COLO668 (cell line): Measurements from ENCODE around the gene NRAP.
"Not testable (repeated sequence)": the region's sequence is repeated elsewhere in the genome, so short reads cannot be mapped to it uniquely, and the experiment has no call there.

ENCODE experiments used
- DNase-seq: peaks from one replicate; lab custom pipeline; 2025; ENCODE audit not compliant: unreplicated experiment; lab: John Stamatoyannopoulos, UW

Gene NRAP

GRCh38 chr10:113683300-113683699 is 19.5 kb upstream of the NRAP start:
- no peak for DNase-seq

DNA sequence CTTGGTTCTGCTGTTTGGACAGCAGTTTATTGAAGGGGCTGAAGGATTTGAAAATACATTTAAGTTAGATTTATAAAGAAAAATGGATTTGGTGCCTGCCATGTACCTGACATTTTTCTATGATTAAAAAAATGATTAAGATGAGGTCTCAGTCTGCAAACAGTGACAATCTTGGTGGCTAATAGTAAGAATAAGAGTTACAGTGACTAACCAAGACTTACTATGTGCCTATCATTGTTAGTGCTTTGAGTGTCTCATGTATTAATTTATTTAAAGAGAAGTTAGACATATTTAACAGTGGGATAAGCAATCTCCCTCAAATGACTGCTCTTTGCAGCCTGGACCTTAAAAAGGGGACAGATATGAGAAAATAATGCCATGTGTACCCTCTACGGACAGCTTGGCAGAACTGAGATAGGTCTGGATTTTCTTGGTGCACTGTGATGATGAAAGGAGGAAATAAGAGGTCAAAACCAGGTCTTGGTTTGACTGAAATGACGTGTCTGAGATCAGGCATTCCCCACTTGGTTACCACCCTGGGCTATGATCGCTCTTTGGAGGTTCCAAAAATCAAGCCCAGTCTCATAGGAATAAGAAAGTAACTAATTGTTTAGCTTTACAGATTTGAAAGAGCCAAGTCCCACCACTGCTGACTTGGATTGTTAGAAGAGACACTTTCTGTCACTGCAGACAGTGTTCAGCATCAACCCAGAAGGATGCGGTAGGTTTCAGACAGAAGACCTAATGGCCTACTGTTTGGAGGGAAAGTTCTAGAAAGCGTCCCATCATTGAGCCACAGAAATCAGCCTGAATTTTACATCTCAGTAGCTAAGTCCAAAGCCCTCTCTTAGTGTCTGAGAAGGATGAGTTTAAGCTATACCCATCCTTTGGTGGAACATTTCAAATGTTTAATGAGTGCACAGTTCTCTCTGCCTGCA is 18.0 kb upstream of the NRAP start:
- no peak for DNase-seq

DNA sequence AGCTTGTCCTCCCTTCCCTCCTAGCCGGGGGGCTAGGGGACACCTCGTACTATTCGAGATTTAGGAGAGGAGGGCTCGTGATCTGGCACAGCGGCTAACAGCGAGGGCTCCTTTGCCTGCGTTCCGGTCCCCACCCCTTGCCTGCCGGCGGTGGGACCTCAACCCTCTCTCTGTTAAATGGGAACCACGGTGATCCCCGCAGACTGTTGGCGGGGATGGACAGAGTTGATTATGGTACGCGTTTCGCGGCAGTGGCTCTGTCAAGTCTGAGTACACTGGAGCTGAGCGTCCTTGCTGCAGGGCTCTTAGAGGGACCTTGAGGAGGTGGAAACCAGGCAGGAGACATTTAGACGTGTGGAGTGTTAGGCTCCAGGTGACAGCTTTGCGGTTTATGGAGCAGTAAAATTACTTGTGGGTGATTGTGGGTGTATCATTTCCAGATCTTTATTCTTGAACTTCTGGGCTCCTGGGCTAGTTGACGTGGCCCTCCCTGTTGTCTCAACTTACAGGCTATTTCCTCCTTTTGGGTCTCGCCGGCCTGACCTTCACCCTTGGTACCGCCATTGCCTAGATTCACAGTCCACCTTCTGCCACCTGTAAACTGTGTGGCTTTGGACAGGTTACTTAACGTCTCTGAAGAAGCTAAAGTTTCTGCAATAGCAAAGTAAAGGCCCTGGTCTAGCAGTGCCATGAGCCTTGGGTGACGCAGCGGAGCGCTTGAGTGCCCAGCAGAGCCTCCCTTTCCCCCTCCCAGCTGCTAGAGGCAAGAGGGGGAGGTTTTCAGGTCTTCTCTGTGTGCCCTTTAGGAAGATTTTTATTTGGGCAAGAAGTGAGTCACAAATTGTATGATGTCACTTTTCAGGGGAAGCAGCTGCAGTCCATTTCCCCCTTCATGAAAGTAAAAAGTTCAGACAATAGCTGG is 16.6 kb upstream of the NRAP start:
- DNase-seq: peak; percentile 41

DNA sequence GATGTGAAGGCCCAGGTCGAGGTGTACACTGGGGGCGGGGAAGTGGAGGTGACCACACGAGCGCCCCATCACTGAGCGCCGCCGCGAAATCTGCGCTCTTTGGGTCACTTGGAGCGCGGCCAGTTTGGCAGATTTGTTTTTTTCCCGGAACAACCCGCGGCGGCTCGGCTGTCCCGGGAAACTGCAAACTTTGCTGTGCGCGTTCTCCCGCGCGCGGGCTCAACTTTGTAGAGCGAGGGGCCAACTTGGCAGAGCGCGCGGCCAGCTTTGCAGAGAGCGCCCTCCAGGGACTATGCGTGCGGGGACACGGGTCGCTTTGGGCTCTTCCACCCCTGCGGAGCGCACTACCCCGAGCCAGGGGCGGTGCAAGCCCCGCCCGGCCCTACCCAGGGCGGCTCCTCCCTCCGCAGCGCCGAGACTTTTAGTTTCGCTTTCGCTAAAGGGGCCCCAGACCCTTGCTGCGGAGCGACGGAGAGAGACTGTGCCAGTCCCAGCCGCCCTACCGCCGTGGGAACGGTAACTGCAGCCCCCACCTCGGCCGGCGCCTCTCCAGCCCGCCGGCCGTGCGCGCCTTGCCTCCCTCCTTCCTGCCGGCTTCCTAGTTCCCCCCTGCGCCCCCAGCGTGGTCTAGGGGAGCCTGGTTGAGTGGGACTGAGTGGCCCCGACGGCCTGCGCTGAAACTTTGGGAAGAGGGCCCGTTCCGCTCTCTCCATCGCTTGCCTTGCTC is 15.8 kb upstream of the NRAP start, which contains the start of gene CASP7:
TSS of gene CASP7 (plus strand) at position 450 of the 727 bp plus-strand sequence. CDS start 17,582 bp downstream, outside the sequence.
- peak; percentile 83 for DNase-seq

- no peak for DNase-seq
Observed at GRCh38 chr10:113666682-113667252, 2.9 kb upstream of the NRAP start.

DNA sequence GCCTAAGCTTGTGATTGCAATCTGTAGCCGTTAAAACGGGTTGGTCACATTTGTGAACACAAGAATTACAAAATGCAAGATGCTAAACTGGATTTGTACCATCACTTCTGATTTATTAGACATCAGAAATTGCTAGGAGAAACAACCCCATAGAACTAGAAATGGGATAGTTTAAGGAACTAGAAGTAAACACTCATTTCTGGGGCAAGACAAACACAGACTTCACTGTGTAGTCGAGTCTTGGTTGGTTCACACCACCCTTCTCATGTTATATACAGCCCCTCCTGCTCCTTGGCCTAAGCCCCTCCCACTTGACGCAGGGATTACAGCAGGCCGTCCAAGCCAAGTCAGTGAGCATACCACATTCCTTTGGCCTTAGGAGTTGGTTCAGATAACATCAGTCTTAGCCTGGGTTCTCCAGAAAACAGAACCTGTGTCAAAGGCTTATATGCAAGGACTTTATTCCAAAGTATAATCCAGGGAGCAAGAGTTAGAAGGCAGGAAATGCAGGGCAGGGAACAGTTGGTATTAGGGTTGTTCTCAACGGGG is 2.0 kb upstream of the NRAP start:
- DNase-seq: no peak

GRCh38 chr10:113665352-113665751 is 1.5 kb upstream of the NRAP start:
- DNase-seq: no peak

GRCh38 chr10:113663142-113663541 is 699 bp downstream of the NRAP start:
- DNase-seq: no peak

- DNase-seq: no peak
Observed at GRCh38 chr10:113661332-113661731, 2.5 kb downstream of the NRAP start.

DNA sequence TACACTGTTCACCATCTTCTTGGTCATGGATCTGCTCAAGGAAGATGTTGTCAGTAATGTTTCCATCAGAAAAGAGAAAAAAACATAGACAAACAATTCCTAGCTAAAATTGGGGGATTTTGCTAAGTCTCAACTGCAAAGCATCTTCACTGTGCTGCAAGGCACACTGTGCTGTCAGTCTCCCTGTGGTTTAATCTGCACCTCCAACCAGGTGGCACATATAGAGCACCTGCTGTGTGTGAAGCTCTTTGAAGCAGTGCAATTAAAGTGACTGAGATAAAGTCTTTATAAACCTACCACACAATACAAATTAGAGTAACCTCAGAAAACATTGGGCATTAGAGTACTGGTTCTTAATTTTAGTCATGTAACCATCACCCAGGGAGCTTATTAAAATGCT is 6.3 kb downstream of the NRAP start:
- no peak for DNase-seq

- DNase-seq: no peak
Observed at GRCh38 chr10:113656896-113657295, 6.9 kb downstream of the NRAP start.

DNA sequence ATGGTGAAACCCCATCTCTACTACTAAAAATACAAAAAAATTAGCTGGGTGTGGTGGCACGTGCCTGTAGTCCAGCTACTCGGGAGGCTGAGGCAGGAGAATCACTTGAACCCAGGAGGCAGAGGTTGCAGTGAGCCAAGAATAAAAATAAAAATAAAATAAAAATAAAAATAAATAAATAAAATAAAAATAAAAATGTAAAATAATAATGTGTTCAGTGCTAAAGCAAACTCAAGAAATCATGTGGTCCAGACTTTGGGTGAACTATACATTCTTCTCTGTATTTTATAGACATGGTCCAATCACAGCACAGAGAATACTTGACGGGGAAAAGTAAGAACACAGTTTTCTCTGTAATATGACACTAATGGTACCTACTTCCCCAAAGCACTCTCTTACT is 11.4 kb downstream of the NRAP start:
- not testable (repeated sequence) for DNase-seq

- DNase-seq: no peak
Observed at GRCh38 chr10:113651898-113652297, 11.9 kb downstream of the NRAP start.

- no peak for DNase-seq
Observed at GRCh38 chr10:113651021-113651420, 12.8 kb downstream of the NRAP start.

DNA sequence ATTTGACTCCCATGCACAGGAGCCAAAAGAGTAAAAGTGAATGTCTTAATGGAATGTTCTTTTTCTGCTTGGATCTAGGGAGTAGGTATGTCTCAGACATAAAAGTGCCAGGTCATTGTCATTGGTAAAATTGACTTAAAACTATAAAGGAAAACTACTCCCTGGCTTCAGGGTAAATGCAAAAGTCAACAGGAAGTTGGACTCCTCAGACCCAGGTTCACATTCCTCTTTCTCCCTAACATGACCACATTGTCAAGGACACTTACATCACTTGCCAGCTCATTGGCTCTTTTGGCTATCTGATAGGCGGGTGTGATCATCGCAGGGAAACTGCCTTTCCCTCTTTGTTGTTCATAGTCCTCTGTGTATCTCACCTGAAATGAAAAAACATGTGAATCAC is 13.7 kb downstream of the NRAP start:
- DNase-seq: no peak

DNA sequence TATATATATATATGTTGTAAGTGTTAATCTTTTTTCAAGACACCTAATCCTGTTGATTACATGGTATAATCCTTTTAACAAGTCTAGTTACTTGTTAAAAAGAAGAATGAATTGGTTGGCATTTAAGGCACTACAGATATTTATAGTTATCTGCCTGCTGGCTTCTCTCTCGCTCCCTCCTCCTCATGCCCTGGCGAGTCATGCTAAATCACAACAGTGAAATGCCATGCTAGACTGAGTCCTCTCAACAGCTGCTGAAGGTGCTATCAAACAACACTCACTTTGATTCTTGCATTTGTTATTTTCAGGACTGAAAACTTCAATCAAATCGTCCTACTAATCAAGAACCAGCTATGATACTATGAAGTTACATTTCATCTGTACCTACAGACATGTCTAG is 15.4 kb downstream of the NRAP start:
- no peak for DNase-seq

DNA sequence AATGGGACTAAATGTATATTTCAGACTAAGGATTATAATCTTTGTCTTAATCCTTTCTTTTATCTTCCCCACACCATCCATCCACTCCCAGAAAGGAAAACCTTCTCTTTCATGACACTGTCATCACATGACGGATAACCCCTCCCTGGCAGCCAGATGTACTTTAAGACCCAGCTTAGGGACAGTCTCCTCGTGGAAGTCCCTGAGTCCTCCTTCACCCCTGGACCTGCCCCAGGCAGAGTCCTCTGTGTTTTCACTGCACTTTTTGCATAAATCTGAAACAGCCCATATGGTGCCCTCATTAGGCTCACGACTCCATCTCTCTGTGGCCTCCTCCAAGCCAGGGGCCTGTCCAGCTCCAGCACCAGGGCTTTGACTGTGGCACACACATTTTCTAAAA is 16.0 kb downstream of the NRAP start:
- no peak for DNase-seq

DNA sequence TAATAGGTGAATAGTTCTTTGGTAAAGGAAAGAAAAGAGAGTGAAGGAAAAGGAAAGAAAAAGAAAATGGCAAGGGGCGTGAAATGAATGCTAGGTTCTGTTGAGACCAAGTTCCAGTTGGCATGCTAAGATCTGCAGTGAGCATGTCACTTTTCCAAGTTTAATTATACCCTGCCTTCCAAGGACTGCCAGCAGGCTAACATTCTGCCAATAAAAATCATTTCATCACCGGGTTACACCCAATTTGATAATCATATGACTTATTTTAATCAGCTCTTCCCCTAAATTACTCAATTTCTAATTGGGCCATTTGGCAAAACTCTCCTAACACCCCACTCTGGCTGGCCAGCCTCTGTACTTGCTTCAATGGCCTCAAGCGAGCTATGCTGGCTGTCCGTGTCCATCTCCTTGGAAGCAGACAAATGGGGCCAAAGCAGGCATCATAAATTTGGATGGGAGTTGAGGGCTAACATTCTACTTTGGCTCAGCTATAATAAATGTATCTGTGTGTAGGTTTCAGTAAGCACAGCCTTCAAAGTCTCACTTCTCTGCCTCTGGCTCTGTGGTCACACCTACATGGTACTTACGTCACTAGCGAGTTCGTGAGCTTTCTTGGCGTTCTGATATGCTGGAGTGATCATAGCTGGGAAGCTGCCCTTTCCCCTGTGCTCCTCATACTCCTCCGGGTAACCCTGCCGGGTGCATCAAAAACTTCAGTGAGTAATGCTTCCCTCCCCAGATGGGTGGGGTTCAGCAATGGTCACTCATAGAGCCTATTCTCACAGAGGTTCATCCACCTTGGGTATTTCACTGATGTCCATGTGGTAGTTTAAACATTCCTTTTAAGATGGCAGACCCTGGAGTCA is 17.3 kb downstream of the NRAP start:
- DNase-seq: no peak
